Mesendoderm (in vitro differentiated cells): Measurements from ENCODE around the gene AKAP1.
A peak's percentile ranks its signal among the peaks of the same experiment; 100 is the strongest.

Experiments
- DNase-seq: peaks from one replicate; pipeline ENCODE4 v3.0.0; 2013
- H2AK5ac ChIP-seq: 2 replicates; pipeline ENCODE4 v1.6.1; 2013; ENCODE audit warnings: low read length, inconsistent platforms
- H2BK120ac ChIP-seq: 2 replicates; pipeline ENCODE4 v1.6.1; 2013; ENCODE audit warnings: low read depth, mild to moderate bottlenecking, low read length, moderate library complexity, mixed read lengths
- H2BK15ac ChIP-seq: replicated peaks from 2 replicates; pipeline ENCODE4 v1.6.1; 2013; ENCODE audit warnings: low read depth, mild to moderate bottlenecking, moderate library complexity
- H2BK5ac ChIP-seq: 2 replicates; pipeline ENCODE4 v1.6.1; 2013; ENCODE audit warnings: low read length, inconsistent platforms
- H3K18ac ChIP-seq: 2 replicates; pipeline ENCODE4 v1.6.1; 2013; ENCODE audit warnings: mild to moderate bottlenecking, low read length, mixed read lengths
- H3K23ac ChIP-seq: one replicate; pipeline ENCODE4 v1.6.1; 2013; ENCODE audit warnings: low read length
- H3K27ac ChIP-seq: 2 replicates; pipeline ENCODE4 v1.5.1; 2013; ENCODE audit warnings: low read depth, mild to moderate bottlenecking, inconsistent platforms, low read length, moderate library complexity
- H3K27me3 ChIP-seq: 2 replicates; pipeline ENCODE4 v1.6.1; 2013; ENCODE audit warnings: low read length, control low read depth, mild to moderate bottlenecking, inconsistent platforms; ENCODE audit not compliant: insufficient read depth, poor library complexity
- H3K36me3 ChIP-seq: 2 replicates; pipeline ENCODE4 v1.6.1; 2013; ENCODE audit warnings: low read length, inconsistent platforms; ENCODE audit not compliant: control insufficient read depth, insufficient read depth
- H3K4ac ChIP-seq: one replicate; pipeline ENCODE4 v1.6.1; 2013; ENCODE audit warnings: low read depth, mild to moderate bottlenecking, low read length, moderate library complexity
- H3K4me1 ChIP-seq: 2 replicates; pipeline ENCODE4 v1.6.1; 2013; ENCODE audit warnings: low read depth, low read length, inconsistent platforms; ENCODE audit not compliant: control insufficient read depth
- H3K4me2 ChIP-seq: 2 replicates; pipeline ENCODE4 v1.6.1; 2013; ENCODE audit warnings: low read length
- H3K4me3 ChIP-seq: 2 replicates; pipeline ENCODE4 v1.5.1; 2013; ENCODE audit warnings: mild to moderate bottlenecking, low read length
- H3K56ac ChIP-seq: one replicate; pipeline ENCODE4 v1.6.1; 2013; ENCODE audit warnings: low read length
- H3K79me1 ChIP-seq: 2 replicates; pipeline ENCODE4 v1.6.1; 2013; ENCODE audit warnings: low read length, inconsistent platforms
- H3K79me2 ChIP-seq: 2 replicates; pipeline ENCODE4 v1.6.1; 2013; ENCODE audit warnings: mild to moderate bottlenecking, low read length; ENCODE audit not compliant: control insufficient read depth, insufficient read depth
- H3K9ac ChIP-seq: 2 replicates; pipeline ENCODE4 v1.6.1; 2013; ENCODE audit warnings: low read length, inconsistent platforms
- H4K5ac ChIP-seq: one replicate; pipeline ENCODE4 v1.6.1; 2013; ENCODE audit warnings: low read length
- H4K8ac ChIP-seq: one replicate; pipeline ENCODE4 v1.6.1; 2013; ENCODE audit warnings: low read depth, mild to moderate bottlenecking, control low read depth, low read length, moderate library complexity
- WGBS: extraction: QIAGEN DNeasy Blood & Tissue Kit; methylation state at CpG from one replicate; pipeline ENCODE4 v1.1.7; 2013; ENCODE audit warnings: low lambda C conversion rate, missing lambda C conversion rate; ENCODE audit not compliant: insufficient coverage; ENCODE audit errors: extremely low coverage; 5-methylcytosine and 5-hydroxymethylcytosine counted together

AKAP1 gene

GRCh38 chr17:57130708-57131461 lies 45.8 kb downstream of the AKAP1 start:
- no peaks in the 10 kb centered on the region for H3K36me3 ChIP-seq
- H4K5ac ChIP-seq: no peak overlapping the region
- H3K9ac ChIP-seq: no peak overlapping the region
- H4K8ac ChIP-seq: no peak overlapping the region
- no peak overlapping the region for H2BK5ac ChIP-seq
- no peak overlapping the region for H2AK5ac ChIP-seq
- WGBS: no CpG with 5 or more reads among the region's 16 CpGs
- peak; percentile 77 for DNase-seq
- H3K79me1 ChIP-seq: no peaks in the 10 kb centered on the region
- no peak overlapping the region for H2BK15ac ChIP-seq
- no peak overlapping the region for H3K4me3 ChIP-seq
- peak overlapping the region; percentile 73 for H3K56ac ChIP-seq
- no peak overlapping the region for H3K23ac ChIP-seq
- no peaks in the 10 kb centered on the region for H3K4me1 ChIP-seq
- H3K4ac ChIP-seq: no peak overlapping the region
- no peaks in the 10 kb centered on the region for H3K79me2 ChIP-seq
- no peak overlapping the region for H3K27ac ChIP-seq
- H2BK120ac ChIP-seq: no peak overlapping the region
- no peak overlapping the region for H3K4me2 ChIP-seq
- no peak overlapping the region for H3K18ac ChIP-seq
- no peaks in the 10 kb centered on the region for H3K27me3 ChIP-seq

- Histone ChIP-seq H3K79me1 (no peaks in the 10 kb centered on the region), H4K5ac (no peak overlapping the region), H3K27me3 (no peaks in the 10 kb centered on the region), H3K56ac (peak overlapping the region; percentile 15), H2BK15ac (no peak overlapping the region), H4K8ac (no peak overlapping the region), H3K4me3 (no peak overlapping the region), H3K27ac (no peak overlapping the region), H3K9ac (no peak overlapping the region), H3K4ac (no peak overlapping the region), H2BK120ac (no peak overlapping the region), H3K23ac (no peak overlapping the region), H3K79me2 (no peaks in the 10 kb centered on the region), H2AK5ac (no peak overlapping the region), H3K4me2 (no peak overlapping the region), H2BK5ac (no peak overlapping the region), H3K18ac (no peak overlapping the region), H3K4me1 (no peaks in the 10 kb centered on the region), H3K36me3 (no peaks in the 10 kb centered on the region)
- no CpG with 5 or more reads among the region's 2 CpGs for WGBS
- DNase-seq: no peak
Observed at GRCh38 chr17:57132663-57133062, 47.6 kb downstream of the AKAP1 start.

GRCh38 chr17:57133486-57133885 lies 48.4 kb downstream of the AKAP1 start:
- no peak overlapping the region for H3K56ac ChIP-seq
- H3K4ac ChIP-seq: no peak overlapping the region
- H3K27me3 ChIP-seq: no peaks in the 10 kb centered on the region
- no CpG with 5 or more reads among the region's 7 CpGs for WGBS
- no peak overlapping the region for H3K4me2 ChIP-seq
- no peak overlapping the region for H3K23ac ChIP-seq
- H2AK5ac ChIP-seq: no peak overlapping the region
- H3K79me2 ChIP-seq: no peaks in the 10 kb centered on the region
- no peak overlapping the region for H3K18ac ChIP-seq
- H3K9ac ChIP-seq: no peak overlapping the region
- H3K79me1 ChIP-seq: no peaks in the 10 kb centered on the region
- no peak overlapping the region for H4K5ac ChIP-seq
- DNase-seq: no peak
- H4K8ac ChIP-seq: no peak overlapping the region
- H2BK5ac ChIP-seq: no peak overlapping the region
- no peaks in the 10 kb centered on the region for H3K4me1 ChIP-seq
- H3K4me3 ChIP-seq: no peak overlapping the region
- no peak overlapping the region for H2BK120ac ChIP-seq
- H3K36me3 ChIP-seq: no peaks in the 10 kb centered on the region
- no peak overlapping the region for H2BK15ac ChIP-seq
- H3K27ac ChIP-seq: no peak overlapping the region

DNA sequence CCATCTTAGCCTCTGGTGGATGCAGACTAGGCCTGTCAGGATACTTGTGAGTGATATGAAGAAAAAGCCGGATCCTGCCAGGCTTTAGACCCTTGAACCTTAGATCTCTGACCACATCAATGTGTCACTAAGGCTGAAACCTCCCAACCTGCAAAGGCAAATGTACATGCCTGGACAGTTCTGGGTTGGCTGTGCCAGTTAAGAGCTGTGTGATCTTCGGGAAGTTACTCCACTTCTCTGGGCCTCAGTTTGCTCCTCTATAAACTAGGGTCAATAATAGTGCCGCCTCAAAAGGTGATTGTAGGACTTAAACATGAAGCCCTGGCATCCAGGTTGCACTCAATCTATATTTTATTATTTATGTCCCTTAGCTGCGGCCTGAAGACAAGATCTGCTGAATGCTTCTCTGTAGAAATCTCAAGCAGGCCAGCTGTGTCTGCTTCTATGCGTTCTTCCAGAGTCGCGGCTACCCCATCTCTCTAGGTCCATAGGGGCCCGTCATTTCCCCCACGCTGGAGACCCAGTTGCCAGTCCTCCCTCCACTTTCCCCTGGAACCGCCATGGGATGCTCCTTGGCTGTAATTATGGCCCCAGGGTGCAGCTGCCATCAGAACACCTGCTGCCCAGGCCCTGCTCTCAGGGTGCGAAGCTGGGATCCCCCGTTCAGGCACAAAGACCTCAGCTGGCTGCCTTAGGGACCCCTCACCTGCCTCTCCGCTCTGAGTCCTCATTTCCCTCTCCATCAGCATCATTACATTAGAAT lies 50.2 kb downstream of the AKAP1 start:
- no peak overlapping the region for H3K4me3 ChIP-seq
- no peaks in the 10 kb centered on the region for H3K27me3 ChIP-seq
- H4K8ac ChIP-seq: no peak overlapping the region
- H2BK15ac ChIP-seq: no peak overlapping the region
- DNase-seq: no peak
- no peak overlapping the region for H2BK5ac ChIP-seq
- H3K23ac ChIP-seq: no peak overlapping the region
- WGBS: no CpG with 5 or more reads among the region's 13 CpGs
- H3K4ac ChIP-seq: no peak overlapping the region
- H3K18ac ChIP-seq: no peak overlapping the region
- no peaks in the 10 kb centered on the region for H3K36me3 ChIP-seq
- no peak overlapping the region for H2AK5ac ChIP-seq
- H3K27ac ChIP-seq: no peak overlapping the region
- no peak overlapping the region for H2BK120ac ChIP-seq
- H4K5ac ChIP-seq: no peak overlapping the region
- H3K4me1 ChIP-seq: no peaks in the 10 kb centered on the region
- H3K9ac ChIP-seq: no peak overlapping the region
- no peaks in the 10 kb centered on the region for H3K79me1 ChIP-seq
- H3K79me2 ChIP-seq: no peaks in the 10 kb centered on the region
- H3K56ac ChIP-seq: no peak overlapping the region
- no peak overlapping the region for H3K4me2 ChIP-seq

DNA sequence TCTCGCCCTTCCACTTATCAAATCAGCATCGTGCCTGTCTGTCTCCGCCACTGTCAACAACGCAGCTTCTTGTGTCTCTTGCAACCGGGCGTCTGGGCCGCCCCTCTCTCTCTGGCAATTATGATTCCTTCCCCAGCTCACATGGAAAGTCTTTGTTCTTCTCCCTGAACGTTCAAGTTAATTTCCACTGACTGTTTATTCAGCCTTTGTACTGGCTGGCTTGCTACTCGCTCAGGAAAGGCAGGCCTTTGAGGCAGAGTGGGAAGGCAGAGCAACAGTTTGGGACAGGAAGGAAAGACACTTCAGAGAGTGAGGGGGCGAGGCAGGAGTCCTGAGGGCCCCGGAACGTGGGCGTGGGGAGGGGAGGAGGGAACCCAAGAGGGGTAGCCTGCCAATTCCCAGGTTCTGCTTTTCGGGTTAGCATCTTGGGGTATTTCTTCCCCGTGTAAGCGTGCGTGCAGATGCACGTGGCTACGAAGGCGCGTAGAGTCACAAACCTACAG lies 50.8 kb downstream of the AKAP1 start:
- no peak overlapping the region for H3K4me3 ChIP-seq
- no CpG with 5 or more reads among the region's 21 CpGs for WGBS
- H3K27me3 ChIP-seq: no peaks in the 10 kb centered on the region
- no peak overlapping the region for H3K56ac ChIP-seq
- no peak overlapping the region for H2BK5ac ChIP-seq
- no peak overlapping the region for H3K18ac ChIP-seq
- no peak overlapping the region for H3K4me2 ChIP-seq
- no peak for DNase-seq
- no peaks in the 10 kb centered on the region for H3K79me2 ChIP-seq
- no peak overlapping the region for H3K23ac ChIP-seq
- H2BK15ac ChIP-seq: no peak overlapping the region
- no peak overlapping the region for H2BK120ac ChIP-seq
- H3K9ac ChIP-seq: no peak overlapping the region
- H3K4me1 ChIP-seq: no peaks in the 10 kb centered on the region
- H3K27ac ChIP-seq: no peak overlapping the region
- no peak overlapping the region for H3K4ac ChIP-seq
- no peak overlapping the region for H4K8ac ChIP-seq
- no peaks in the 10 kb centered on the region for H3K79me1 ChIP-seq
- H3K36me3 ChIP-seq: no peaks in the 10 kb centered on the region
- no peak overlapping the region for H4K5ac ChIP-seq
- H2AK5ac ChIP-seq: no peak overlapping the region
